ENCODE results near the gene CLIC4.
A peak's percentile ranks its signal among the peaks of the same experiment; 100 is the strongest.
"Not testable (repeated sequence)": the region's sequence is repeated elsewhere in the genome, so short reads cannot be mapped to it uniquely, and the experiment has no call there.

The CLIC4 gene

GRCh38 chr1:24820221-24820620, 75.0 kb downstream of the CLIC4 start:
- not testable (repeated sequence) for DNase-seq (ENCODE audit: low spot score)

GRCh38 chr1:24822887-24823286, 77.6 kb downstream of the CLIC4 start:
- no peak for DNase-seq (ENCODE audit: low spot score)

GRCh38 chr1:24823486-24823885, 78.2 kb downstream of the CLIC4 start:
- not testable (repeated sequence) for DNase-seq (ENCODE audit: low spot score)

GRCh38 chr1:24825174-24825573, 79.9 kb downstream of the CLIC4 start:
- no peak for DNase-seq (ENCODE audit: low spot score)

- DNase-seq (ENCODE audit: low spot score) = no peak
Measured at GRCh38 chr1:24826510-24826909, 81.3 kb downstream of the CLIC4 start.

- DNase-seq (ENCODE audit: low spot score) = no peak
Measured at GRCh38 chr1:24827379-24828135, 82.3 kb downstream of the CLIC4 start.

GRCh38 chr1:24828183-24828886, 83.1 kb downstream of the CLIC4 start:
- no peak for DNase-seq (ENCODE audit: low spot score)

GRCh38 chr1:24828887-24829192, 83.6 kb downstream of the CLIC4 start:
- DNase-seq (ENCODE audit: low spot score) = no peak

GRCh38 chr1:24830680-24831272, 85.5 kb downstream of the CLIC4 start:
- peak; percentile 85 for DNase-seq (ENCODE audit: low spot score)

GRCh38 chr1:24841593-24841992, 96.3 kb downstream of the CLIC4 start:
- no peak for DNase-seq (ENCODE audit: low spot score)

GRCh38 chr1:24846671-24847070, 101.4 kb downstream of the CLIC4 start:
- no peak for DNase-seq (ENCODE audit: low spot score)

GRCh38 chr1:24847995-24848881, 103.0 kb downstream of the CLIC4 start:
- peak; percentile 86 for DNase-seq (ENCODE audit: low spot score)

GRCh38 chr1:24849672-24850295, 104.5 kb downstream of the CLIC4 start:
- no peak for DNase-seq (ENCODE audit: low spot score)

- DNase-seq (ENCODE audit: low spot score) = no peak
Measured at GRCh38 chr1:24850328-24850920, 105.2 kb downstream of the CLIC4 start.

GRCh38 chr1:24853649-24854048, 108.4 kb downstream of the CLIC4 start:
- DNase-seq (ENCODE audit: low spot score) = no peak

GRCh38 chr1:24855474-24855873, 110.2 kb downstream of the CLIC4 start:
- DNase-seq (ENCODE audit: low spot score) = no peak

- no peak for DNase-seq (ENCODE audit: low spot score)
Measured at GRCh38 chr1:24856787-24857506, 111.7 kb downstream of the CLIC4 start.

- DNase-seq (ENCODE audit: low spot score) = no peak
Measured at GRCh38 chr1:24857507-24858133, 112.4 kb downstream of the CLIC4 start.

GRCh38 chr1:24858277-24858676, 113.0 kb downstream of the CLIC4 start:
- no peak for DNase-seq (ENCODE audit: low spot score)

Data from globus pallidus (tissue), 1 donor.